Fibroblast of peridontal ligament (primary cell): ENCODE data around the gene ADPRHL1.

Source experiments
- DNase-seq: peaks from one replicate; pipeline ENCODE4 v3.0.0-alpha.2; 2010; ENCODE audit errors: extremely low read depth

Gene ADPRHL1

GRCh38 chr13:113350065-113350937 is 103.0 kb downstream of the ADPRHL1 start:
- no peak for DNase-seq
